Anterior cingulate cortex (tissue), 58 donors: ENCODE data around the gene C5.
"Not testable (repeated sequence)": the region's sequence is repeated elsewhere in the genome, so short reads cannot be mapped to it uniquely, and the experiment has no call there.

ENCODE experiments used
- DNase-seq, 58 donors: peaks; one replicate each; lab custom pipeline; 2025; lab: John Stamatoyannopoulos, UW

C5 gene

DNA sequence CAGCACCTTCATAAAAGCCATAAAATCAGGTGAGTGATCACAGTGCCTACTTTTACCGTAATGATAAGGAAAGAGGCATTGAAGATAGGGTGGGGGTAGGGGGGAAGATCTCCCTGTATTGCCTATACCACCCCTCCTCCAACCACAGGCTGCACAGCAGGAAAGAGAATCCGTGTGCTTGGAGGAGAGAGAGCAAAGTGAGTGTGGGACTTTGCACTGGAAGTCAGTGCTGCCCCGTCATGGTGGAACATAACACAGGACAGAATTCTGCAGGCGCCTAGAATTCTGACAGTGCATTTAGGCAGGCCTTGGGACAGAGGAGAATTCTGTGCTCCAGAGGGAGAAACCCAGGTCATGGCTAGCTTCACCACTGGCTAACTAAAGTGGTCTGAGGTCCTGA lies 3.5 kb upstream of the C5 start:
- no peak for DNase-seq

DNA sequence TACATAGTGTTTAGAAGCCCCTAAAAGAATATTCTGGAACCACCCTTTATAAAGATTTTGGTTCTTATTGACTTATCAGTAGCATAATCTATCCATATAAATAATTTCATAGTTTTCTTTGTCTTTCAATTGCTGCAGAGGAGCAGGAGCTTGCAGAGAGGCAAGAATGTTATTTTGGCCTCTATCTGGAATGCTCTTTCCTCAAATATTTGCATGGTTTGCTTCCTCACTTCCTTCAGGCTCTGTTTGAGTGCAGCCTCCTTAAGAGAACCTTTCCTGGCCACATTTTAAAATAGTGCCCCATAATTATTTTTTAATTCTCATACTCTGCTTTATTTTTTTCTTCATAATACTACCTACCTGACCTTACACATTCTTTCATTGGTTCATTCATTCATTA lies 1.5 kb downstream of the C5 start:
- no peak for DNase-seq

DNA sequence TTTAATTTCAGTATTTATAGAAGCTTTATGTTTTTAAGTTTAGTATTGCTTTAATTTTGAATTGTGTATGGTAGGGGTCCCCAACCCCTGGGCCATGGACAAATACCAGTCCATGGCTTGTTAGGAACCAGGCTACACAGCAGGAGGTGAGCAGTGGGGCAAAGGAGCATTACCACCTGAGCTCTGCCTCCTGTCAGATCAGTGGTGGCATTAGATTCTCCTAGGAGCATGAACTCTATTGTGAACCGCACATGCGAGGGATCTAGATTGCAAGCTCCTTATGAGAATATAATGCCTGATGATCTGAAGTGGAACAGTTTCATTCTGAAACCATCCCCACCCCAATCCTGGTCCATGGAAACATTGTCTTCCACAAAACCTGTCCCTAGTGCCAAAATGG lies 1.9 kb downstream of the C5 start:
- DNase-seq, result no peak

DNA sequence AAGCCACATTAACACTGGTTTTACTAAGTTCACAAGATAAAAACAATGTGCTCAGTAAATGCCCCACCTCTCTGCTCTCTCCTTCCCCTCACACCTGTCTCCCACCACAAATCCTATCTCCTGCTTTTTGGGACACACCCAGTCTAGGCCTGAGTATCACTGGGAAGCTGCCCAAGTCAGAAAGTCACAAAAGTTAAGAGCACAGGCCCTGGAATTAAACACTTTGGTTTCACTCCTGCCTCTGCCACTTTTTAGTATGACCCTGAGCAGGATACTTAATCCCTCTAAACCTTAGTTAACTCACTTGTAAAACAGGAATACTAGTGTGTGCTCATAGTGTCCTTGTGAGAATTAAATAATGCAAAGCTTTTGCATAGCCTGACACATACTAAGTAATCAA lies 11.3 kb downstream of the C5 start:
- DNase-seq, result no peak

DNA sequence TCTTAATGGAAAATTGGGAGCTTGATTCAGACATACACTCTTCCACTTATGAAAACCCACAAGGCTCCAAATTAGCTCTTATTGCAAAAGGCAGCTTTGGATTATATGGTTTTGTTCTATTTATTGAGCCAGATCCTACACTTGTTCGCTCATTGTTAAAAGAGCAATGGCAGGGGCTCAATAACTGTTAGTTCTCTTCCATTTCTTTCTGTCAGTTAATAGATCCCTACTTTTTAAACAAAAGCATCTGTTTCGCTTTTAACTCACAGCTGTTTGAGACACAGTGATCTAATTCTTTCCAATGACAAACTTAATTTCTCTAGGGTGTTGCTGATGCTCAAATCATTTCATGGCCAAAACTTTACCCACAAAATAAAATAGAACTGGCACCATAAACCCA lies 11.7 kb downstream of the C5 start:
- no peak for DNase-seq

DNA sequence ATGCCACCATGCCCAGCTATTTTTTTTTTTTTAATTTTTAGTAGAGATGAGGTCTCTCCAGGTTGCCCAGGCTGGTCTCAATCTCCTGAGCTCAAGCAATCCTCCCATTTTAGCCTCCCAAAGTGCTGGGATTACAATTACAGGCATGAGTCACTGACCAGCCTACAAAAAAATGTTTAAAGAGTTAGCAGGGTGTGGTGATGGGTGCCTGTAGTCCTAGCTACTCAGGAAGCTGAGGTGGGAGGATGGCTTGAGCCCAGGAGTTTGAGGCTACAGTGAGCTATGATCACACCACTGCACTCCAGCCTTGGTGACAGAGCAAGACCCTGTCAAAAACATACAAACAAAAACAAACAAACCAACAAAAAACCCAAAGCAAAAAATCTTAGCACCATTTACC lies 14.4 kb downstream of the C5 start:
- not testable (repeated sequence) for DNase-seq

DNA sequence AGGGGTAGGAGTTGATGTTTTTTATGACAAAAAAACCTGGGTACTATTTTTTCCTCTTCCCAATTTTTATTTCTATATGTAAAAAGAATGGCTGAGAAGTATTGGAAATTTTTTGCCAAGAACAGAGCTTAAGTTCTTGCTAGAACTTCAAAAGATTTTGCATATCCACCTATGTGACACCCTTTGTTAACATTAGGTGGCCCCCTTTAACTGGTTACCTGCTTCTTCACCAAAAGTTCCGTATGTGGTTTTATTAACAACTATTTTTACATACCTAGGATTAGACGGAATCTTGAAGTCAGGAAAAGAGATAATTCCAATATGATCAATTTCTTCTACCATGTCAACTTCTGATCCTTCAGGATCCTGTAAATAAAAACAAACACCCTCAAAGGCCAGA lies 15.5 kb downstream of the C5 start:
- DNase-seq, result no peak

DNA sequence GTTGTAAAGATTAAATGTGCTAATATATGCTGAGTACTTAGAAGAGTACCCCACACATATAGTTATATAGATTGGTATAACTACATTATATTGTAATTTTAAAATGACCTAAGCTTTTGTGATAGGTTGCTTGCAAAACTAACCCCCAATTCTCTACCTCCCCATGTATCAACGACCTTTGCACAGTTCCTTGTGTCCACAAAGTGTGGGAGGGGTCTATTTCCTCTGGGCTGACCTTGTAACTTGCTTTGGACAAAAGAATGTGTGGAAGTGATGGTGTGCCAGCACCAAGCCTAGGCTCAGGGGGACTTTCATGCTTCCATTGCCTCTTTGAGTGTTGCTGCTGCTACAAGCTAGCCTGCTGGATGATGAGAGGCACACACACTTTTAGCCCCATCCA lies 20.6 kb downstream of the C5 start:
- no peak for DNase-seq

DNA sequence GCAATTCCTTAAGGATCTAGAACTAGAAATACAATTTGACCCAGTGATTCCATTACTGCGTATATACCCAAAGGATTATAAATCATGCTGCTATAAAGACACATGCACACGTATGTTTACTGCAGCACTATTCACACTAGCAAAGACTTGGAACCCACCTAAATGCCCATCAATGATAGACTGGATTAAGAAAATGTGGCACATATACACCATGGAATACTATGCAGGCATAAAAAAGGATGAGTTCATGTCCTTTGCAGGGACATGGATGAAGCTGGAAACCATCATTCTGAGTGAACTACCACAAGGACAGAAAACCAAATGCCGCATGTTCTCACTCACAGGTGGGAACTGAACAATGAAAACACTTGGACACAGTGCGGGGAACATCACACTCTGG lies 21.8 kb downstream of the C5 start:
- not testable (repeated sequence) for DNase-seq

DNA sequence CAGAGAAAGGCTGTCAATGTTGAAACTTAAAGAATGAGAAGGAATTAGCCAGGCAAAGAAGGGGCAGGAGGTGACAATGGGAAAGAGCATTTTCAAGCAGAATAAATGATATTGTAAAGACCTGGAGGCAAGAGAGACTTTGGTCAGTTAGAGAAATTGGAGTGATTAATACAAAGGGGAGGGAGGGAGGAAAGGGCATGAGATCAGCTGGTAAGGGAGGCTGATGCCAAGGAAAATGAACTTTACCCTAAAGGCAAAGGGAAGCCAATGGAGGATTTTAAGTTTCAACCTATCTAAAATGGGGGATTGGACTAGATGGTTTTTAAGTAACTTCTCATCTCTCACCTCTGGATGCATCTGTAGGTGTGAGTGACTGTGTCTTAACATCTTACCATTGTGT lies 23.3 kb downstream of the C5 start:
- DNase-seq, result no peak

DNA sequence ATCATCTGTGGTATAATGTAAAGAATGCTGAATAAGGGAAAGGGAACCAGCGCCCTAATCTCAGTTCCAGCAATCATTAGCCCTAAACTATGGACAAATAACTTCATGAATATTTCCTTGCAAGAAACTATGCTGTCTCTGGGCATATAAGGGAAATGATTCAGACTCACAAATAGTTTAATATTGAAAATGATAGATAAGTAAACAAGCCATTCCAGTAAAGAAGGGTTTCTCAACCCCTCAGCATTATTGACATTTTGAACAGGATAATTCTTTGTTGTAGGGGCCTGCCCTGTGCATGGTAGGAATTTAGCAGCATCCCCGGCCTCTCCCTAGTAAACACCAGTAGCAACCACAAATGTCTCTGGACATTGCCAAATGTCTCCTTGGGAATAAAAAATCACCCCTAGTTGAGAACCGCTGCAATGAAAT lies 23.8 kb downstream of the C5 start:
- no peak for DNase-seq

DNA sequence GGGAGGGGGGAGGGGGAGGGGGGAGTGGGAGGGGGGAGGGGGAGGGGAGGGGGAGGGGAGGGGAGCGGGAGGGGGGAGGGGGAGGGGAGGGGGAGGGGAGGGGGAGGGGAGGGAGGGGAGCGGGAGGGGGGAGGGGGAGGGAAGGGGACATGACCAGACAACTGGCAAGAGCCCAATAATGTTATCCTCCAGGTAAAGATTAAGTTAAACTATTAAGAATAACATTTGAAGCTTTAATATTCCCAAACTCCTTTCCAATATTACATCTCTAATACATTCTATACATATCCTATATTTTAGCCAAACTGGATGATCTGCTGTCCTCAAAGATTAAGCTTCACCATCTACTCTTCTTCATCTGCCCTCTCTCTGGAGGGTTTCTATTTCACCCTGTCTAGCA lies 25.8 kb downstream of the C5 start:
- DNase-seq, result no peak

DNA sequence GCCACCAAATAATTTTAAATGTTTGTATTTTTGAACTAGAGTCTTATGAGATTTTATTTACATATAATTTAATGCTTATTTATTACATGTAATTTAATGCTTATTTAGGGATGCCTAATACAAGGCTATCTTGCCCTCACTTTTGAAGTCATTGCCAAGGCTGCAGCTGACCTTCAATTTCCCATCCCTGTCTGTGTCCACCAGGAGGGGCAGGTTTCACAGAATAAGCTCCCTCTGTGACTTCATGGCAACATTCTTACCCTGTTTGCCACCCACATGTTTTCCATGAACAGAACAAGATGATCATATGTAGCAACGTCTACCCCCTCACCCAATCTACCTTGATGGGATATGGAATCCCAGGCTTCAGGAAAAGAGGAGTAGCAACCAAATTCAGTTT lies 27.0 kb downstream of the C5 start:
- no peak for DNase-seq

DNA sequence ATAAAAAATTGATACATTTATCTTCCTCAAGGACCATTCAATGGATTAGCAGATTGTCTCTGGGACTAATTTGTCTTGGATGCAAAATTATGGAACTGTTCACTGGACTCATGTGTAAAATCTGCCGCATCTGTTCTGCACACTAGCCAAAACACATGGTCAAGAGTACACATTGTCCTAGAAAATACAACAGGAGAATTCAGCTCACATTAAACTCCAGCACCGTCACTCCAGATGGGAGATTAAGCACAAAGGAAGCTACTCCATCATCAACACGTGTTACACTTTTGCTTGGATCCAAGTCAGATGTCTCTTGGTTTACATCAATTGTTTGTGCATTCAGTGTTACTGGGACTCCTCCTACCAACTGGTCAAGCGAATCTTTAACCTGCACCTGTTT lies 28.8 kb downstream of the C5 start:
- peak in 10 of 58 donors; percentile 0 to 34 (median 4) for DNase-seq

DNA sequence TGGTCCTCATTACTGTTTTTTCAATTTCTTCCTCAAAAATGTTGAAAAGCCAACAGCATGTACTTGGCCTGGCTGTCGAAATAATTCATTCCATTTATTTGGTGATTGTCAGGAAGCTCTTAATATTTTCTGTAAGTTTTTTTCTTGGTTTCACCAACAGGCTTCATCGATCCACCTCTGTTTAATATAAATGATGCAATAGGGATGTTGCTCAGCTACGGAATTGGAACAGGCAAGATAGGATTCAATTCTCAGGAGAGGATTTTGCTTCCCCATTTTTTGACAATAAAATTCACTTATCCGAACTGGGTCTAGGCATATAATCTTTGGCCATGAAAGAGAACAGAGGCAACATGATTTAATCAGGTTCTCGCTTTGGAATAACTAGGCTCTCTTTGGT lies 30.8 kb downstream of the C5 start:
- no peak for DNase-seq

DNA sequence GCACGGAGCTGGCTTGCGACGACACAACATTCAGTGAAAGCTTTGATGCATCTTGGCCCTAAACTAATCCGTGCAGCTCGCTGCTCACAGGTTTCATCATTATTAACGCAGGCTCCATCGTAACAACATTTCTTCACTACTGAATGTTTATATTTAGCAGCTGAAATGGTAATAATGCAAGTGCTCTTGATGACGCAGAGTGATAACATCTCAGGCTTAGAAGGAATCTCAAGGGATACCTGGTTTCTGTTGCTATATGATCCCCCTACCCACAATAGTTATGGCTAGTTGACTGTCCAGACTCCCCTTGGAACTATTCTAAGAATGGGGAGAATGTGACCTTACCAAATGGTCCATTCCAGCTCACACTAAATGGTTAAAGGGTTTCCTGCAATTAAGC lies 36.2 kb downstream of the C5 start:
- no peak for DNase-seq

DNA sequence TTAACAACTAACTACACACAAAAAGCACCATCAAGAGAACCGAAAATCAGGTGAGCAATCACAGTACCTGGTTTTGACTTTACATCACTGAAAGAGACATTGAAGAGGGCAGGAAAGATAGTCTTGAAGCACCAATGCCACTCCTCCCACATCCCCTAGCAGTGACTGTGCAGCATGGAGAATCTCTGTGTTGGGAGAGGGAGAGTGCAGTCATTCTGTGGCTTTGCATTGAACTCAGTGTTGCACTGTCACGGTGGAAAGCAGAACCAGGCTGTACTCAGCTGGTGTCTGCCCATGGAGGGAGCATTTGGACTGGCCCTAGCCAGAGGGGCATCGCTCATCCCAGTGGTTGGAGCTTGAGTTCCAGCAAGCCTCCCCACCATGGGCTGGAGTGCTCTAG lies 40.4 kb downstream of the C5 start:
- DNase-seq, result no peak

DNA sequence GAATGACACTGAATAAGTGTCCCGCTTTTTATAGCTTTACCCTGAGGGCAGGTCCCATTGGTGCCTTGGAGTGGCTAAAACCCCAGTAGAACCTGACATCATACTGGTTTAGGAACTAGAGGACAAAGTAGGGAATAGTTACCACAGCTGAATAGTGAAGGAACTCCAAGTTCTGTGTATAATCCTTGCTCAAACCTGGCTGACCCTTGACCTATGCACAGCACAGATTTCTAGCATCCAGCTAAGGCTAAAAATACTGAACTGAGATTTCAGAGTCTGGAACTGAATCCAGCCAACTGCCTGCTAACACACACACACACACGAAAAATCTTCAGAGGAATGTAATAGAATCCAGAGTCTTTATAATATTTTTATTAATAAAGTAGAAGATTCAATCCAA lies 50.8 kb downstream of the C5 start:
- DNase-seq, result no peak

DNA sequence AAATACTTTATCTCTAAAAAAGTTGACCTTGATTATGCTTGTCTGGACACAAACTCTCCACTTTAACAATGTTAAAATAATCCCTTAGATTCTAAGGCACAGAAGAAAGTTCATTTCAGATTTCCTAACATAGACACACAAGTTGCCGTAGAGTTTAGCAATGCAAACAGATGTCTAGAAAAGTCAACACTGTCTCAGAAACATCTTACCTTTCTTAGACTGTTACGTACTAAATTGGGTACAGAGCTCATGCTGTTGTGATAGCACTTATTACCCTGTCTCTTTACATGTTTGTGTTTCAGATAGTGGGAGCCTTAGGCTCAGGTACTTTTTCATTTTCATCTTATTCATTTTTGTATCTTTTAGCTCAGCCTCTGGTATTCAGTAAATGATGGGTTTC lies 52.0 kb downstream of the C5 start:
- DNase-seq, result no peak

DNA sequence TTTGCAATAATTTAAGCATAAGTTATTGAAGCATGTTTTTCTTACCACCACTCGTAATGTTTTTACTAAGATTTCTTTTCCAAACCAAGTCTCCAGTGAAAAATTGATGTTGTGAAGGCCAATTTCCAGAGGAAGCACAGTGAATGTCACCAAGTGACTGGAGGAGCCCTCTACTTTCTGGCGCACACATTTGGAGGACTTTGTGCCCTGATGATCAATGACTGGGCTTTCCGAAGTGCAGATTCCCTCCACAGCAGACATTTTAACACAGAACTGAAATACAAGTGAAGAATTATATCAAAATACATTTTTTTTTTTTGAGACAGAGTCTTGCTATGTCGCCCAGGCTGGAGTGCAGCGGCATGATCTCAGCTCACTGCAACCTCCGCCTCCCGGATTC lies 52.6 kb downstream of the C5 start:
- no peak for DNase-seq

DNA sequence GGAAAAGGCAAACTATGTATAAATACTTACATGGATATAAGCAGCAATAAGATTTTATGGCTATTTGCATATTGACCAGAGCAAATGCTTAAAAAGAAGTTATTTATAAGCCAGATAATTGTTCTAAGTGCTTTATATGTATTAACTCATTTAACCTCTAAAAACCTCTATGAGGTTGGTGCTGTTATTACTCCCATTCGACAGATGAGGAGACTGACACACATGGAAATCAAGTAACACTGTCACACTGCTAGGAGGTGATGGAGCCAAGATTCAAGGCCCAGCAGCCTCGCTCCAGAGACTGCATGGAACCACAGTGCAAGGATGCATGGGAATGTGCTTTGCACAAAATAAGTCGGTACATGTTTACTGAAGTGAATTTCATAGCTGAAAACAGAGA lies 53.7 kb downstream of the C5 start:
- DNase-seq, result no peak

DNA sequence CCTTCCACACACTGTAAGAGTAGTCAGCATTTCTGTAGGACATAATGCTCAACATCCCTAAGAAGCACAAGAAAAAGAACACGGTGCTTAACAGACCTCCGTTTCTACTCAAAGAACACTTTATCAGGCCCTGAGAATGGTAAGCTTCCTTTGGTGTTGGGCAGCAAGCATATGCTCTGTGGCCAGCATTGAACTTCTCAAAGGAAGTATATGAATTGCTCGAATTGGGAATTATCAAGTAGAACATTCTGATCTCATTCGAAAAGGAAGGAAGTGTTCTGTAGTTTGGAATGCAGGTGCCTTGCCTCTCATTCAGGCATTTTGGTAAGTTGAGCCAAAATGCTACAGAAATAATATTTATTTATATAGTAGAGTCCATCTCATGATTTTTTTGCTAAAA lies 61.0 kb downstream of the C5 start:
- DNase-seq, result no peak

DNA sequence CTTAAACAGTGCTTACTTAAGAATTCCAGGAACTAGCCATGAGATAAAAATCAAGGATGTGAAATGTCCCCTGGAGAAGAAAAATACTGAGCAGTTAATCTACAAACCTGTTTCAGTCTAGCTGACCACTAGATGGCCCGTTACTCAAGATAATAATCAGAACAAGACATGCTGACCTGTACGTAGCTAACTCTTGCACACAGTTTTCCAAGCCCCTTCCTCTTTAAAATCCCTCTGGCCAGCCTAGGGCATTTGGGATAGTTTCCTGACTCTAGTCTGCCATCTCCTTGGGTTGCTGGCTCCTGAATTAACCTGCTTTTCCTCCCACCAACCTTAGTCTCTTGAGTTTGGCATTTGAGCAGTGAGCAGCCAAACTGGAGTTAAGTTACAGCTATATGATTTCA lies 64.3 kb downstream of the C5 start:
- DNase-seq, result peak in 4 of 58 donors; percentile 0 to 6 (median 2)
